GM19452 (cell line): ENCODE measurements around the gene LTBP1.

Experiments
- ATAC-seq: cut with Tn5 transposase; IDR thresholded peaks from one replicate; pipeline ENCODE4 v1.9.1; 2021; ENCODE audit not compliant: unreplicated experiment

The LTBP1 gene

GRCh38 chr2:33008716-33009115 is 62.0 kb downstream of the LTBP1 start:
- ATAC-seq: no peak

GRCh38 chr2:33009249-33009648 is 62.5 kb downstream of the LTBP1 start:
- no peak for ATAC-seq

GRCh38 chr2:33011373-33011772 is 64.6 kb downstream of the LTBP1 start:
- ATAC-seq: no peak

- ATAC-seq: no peak
Observed at GRCh38 chr2:33011941-33012340, 65.2 kb downstream of the LTBP1 start.

GRCh38 chr2:33013684-33014110 is 66.9 kb downstream of the LTBP1 start:
- no peak for ATAC-seq

GRCh38 chr2:33014268-33014667 is 67.5 kb downstream of the LTBP1 start:
- no peak for ATAC-seq

- no peak for ATAC-seq
Observed at GRCh38 chr2:33015421-33016142, 68.8 kb downstream of the LTBP1 start.

GRCh38 chr2:33018271-33018670 is 71.5 kb downstream of the LTBP1 start:
- no peak for ATAC-seq

- no peak for ATAC-seq
Observed at GRCh38 chr2:33019796-33020195, 73.0 kb downstream of the LTBP1 start.

GRCh38 chr2:33020883-33021282 is 74.1 kb downstream of the LTBP1 start:
- ATAC-seq: no peak

- no peak for ATAC-seq
Observed at GRCh38 chr2:33021542-33022227, 74.9 kb downstream of the LTBP1 start.

GRCh38 chr2:33022395-33022985 is 75.7 kb downstream of the LTBP1 start:
- ATAC-seq: no peak

GRCh38 chr2:33022989-33023727 is 76.4 kb downstream of the LTBP1 start:
- no peak for ATAC-seq

- ATAC-seq: no peak
Observed at GRCh38 chr2:33023728-33024500, 77.2 kb downstream of the LTBP1 start.

- no peak for ATAC-seq
Observed at GRCh38 chr2:33024758-33025157, 78.0 kb downstream of the LTBP1 start.

GRCh38 chr2:33029459-33029858 is 82.7 kb downstream of the LTBP1 start:
- ATAC-seq: no peak

GRCh38 chr2:33029926-33030325 is 83.2 kb downstream of the LTBP1 start:
- no peak for ATAC-seq

GRCh38 chr2:33030326-33030725 is 83.6 kb downstream of the LTBP1 start:
- ATAC-seq: no peak

- no peak for ATAC-seq
Observed at GRCh38 chr2:33032245-33032644, 85.5 kb downstream of the LTBP1 start.

GRCh38 chr2:33033606-33034081 is 86.9 kb downstream of the LTBP1 start:
- ATAC-seq: no peak

GRCh38 chr2:33034784-33035183 is 88.0 kb downstream of the LTBP1 start:
- ATAC-seq: no peak
